Measurements from ENCODE around the gene ERBB3. TPM values are rescaled to one million over a fixed set of nuclear protein-coding genes. Genes with fewer than 3 reads are reported as not detected.

The ERBB3 gene
- total RNA-seq, 1 experiment from 2014 or later = 56.5 TPM

- no peaks in the 10 kb centered on the region for H3K27me3 ChIP-seq (ENCODE audit: insufficient read depth, low read length)
- H2BK20ac ChIP-seq (ENCODE audit: low read depth, low read length, poor library complexity, severe bottlenecking) = no peak overlapping the region
- no peaks in the 10 kb centered on the region; a peak in 2 of 5 replicates for H3K9me3 Mint-ChIP-seq
- no peak overlapping the region for H2BK5ac ChIP-seq (ENCODE audit: insufficient read length, low read length)
- no peak overlapping the region for H2BK120ac ChIP-seq (ENCODE audit: low read depth, low read length, poor library complexity, severe bottlenecking)
- no peaks in the 10 kb centered on the region for H3K4me1 Mint-ChIP-seq
- H3K36me3 Mint-ChIP-seq (ENCODE audit: insufficient read depth in 1 of 3, low read depth in 3 of 3) = peaks cover 71 to 90% (median 88%) of the 10 kb centered on the region in 3 experiments
- no peak overlapping the region for H4K5ac ChIP-seq (ENCODE audit: insufficient read length, low read depth, low read length)
- H3K27ac ChIP-seq (ENCODE audit: insufficient read length, low read depth, low read length) = no peak overlapping the region
- no peaks in the 10 kb centered on the region for H3K79me2 ChIP-seq (ENCODE audit: insufficient read depth, low read length)
- no peak for TF ChIP-seq CTCF (conservative IDR thresholded peaks at IDR 0.05)
- H3K23ac ChIP-seq (ENCODE audit: insufficient read length, low read depth, low read length) = no peak overlapping the region
- no peak overlapping the region for H4K8ac ChIP-seq (replicated peaks; ENCODE audit: insufficient read length, low read depth, low read length)
- no peaks in the 10 kb centered on the region for H3K4me1 ChIP-seq (ENCODE audit: insufficient read depth, low read length)
- no peak overlapping the region for H2BK12ac ChIP-seq (ENCODE audit: insufficient read length, low read depth, low read length)
- DNase-seq = no peak
- no peak overlapping the region for H3K9ac ChIP-seq (ENCODE audit: extremely low read depth, insufficient read length, low read length)
- H2AFZ ChIP-seq (ENCODE audit: low read length) = no peak overlapping the region
- no peaks in the 10 kb centered on the region for H4K20me1 ChIP-seq (ENCODE audit: control insufficient read depth, insufficient read depth, insufficient read length)
- no peak overlapping the region for H3K4me2 ChIP-seq (ENCODE audit: insufficient read depth, insufficient read length, low read length)
- no peaks in the 10 kb centered on the region for H3K79me1 ChIP-seq (ENCODE audit: insufficient read depth, low read depth, low read length, poor library complexity, severe bottlenecking)
- no peak overlapping the region for H3K56ac ChIP-seq (ENCODE audit: insufficient read length, low read depth, low read length)
- no CpG with 5 or more reads among the region's 14 CpGs for WGBS (ENCODE audit: extremely low coverage, insufficient read length, low lambda C conversion rate)
- no peaks in the 10 kb centered on the region for H3K9me3 ChIP-seq (ENCODE audit: control insufficient read depth, low read depth, low read length)
- H3K18ac ChIP-seq (ENCODE audit: insufficient read length, low read depth, low read length) = no peak overlapping the region
- H2BK15ac ChIP-seq (ENCODE audit: low read depth, low read length) = no peak overlapping the region
- no peak overlapping the region for H2AK5ac ChIP-seq (ENCODE audit: insufficient read length, low read length)
- H3K4me3 Mint-ChIP-seq = no peak overlapping the region
- no peak overlapping the region for H3K14ac ChIP-seq (ENCODE audit: insufficient read depth, low read length)
- H3K27ac Mint-ChIP-seq = no peak overlapping the region; a peak in 1 of 7 replicates
- no peaks in the 10 kb centered on the region for H3K23me2 ChIP-seq (ENCODE audit: insufficient read length, low read depth, low read length, poor library complexity, severe bottlenecking)
- no peak overlapping the region for H4K91ac ChIP-seq (ENCODE audit: insufficient read length, low read depth, low read length)
- H3K27me3 Mint-ChIP-seq (ENCODE audit: low read depth) = no peaks in the 10 kb centered on the region
- H3T11ph ChIP-seq (ENCODE audit: low read length) = no peak overlapping the region
- H3K4ac ChIP-seq (ENCODE audit: low read depth, low read length) = no peak overlapping the region
These were observed 58.0 kb downstream of the ERBB3 start for GRCh38 chr12:56137853-56138571.
